HUES48 (cell line): ENCODE measurements around the gene GNAL.

Source experiments
- H3K27ac ChIP-seq: one replicate; pipeline ENCODE4 v1.7.0; 2013; ENCODE audit warnings: low read depth, low read length, inconsistent platforms
- H3K27me3 ChIP-seq: 2 replicates; pipeline ENCODE4 v1.6.1; 2013; ENCODE audit warnings: mild to moderate bottlenecking, low read length; ENCODE audit not compliant: control insufficient read depth, insufficient read depth
- H3K36me3 ChIP-seq: 2 replicates; pipeline ENCODE4 v1.6.1; 2013; ENCODE audit warnings: low read length; ENCODE audit not compliant: control insufficient read depth, insufficient read depth
- H3K4me1 ChIP-seq: 2 replicates; pipeline ENCODE4 v1.6.1; 2013; ENCODE audit warnings: mild to moderate bottlenecking, low read length; ENCODE audit not compliant: control insufficient read depth, insufficient read depth
- H3K4me3 ChIP-seq: 2 replicates; pipeline ENCODE4 v1.5.1; 2013; ENCODE audit warnings: mild to moderate bottlenecking, low read depth, low read length
- H3K9ac ChIP-seq: 2 replicates; pipeline ENCODE4 v1.6.1; 2013; ENCODE audit warnings: mild to moderate bottlenecking, low read depth, low read length, moderate library complexity
- H3K9me3 ChIP-seq: 2 replicates; pipeline ENCODE4 v1.6.1; 2013; ENCODE audit warnings: low read length; ENCODE audit not compliant: control insufficient read depth, insufficient read depth

Gene GNAL

GRCh38 chr18:11823545-11823944 is 134.5 kb downstream of the GNAL start:
- peak overlapping the region; percentile 81 for H3K27ac ChIP-seq

GRCh38 chr18:11826836-11827235 is 137.8 kb downstream of the GNAL start:
- no peak overlapping the region for H3K9ac ChIP-seq
- no peaks in the 10 kb centered on the region for H3K9me3 ChIP-seq
- no peaks in the 10 kb centered on the region for H3K36me3 ChIP-seq
- H3K4me1 ChIP-seq: peaks cover 21% of the 10 kb centered on the region
- no peaks in the 10 kb centered on the region for H3K27me3 ChIP-seq
- no peak overlapping the region for H3K4me3 ChIP-seq
- no peak overlapping the region for H3K27ac ChIP-seq

More at GRCh38 chr18:11823545-11823944, 134.5 kb downstream of the GNAL start:
- no peaks in the 10 kb centered on the region for H3K9me3 ChIP-seq
- H3K9ac ChIP-seq: no peak overlapping the region
- H3K27me3 ChIP-seq: no peaks in the 10 kb centered on the region
- no peak overlapping the region for H3K4me3 ChIP-seq
- no peaks in the 10 kb centered on the region for H3K36me3 ChIP-seq
- peaks cover 20% of the 10 kb centered on the region for H3K4me1 ChIP-seq

- no peaks in the 10 kb centered on the region for H3K9me3 ChIP-seq
- peaks cover 14% of the 10 kb centered on the region for H3K4me1 ChIP-seq
- H3K4me3 ChIP-seq: no peak overlapping the region
- no peaks in the 10 kb centered on the region for H3K36me3 ChIP-seq
- H3K27ac ChIP-seq: peak overlapping the region; percentile 80
- no peaks in the 10 kb centered on the region for H3K27me3 ChIP-seq
- H3K9ac ChIP-seq: peak overlapping the region; percentile 22; the same call in 1 of the 2 replicates
These were observed 139.8 kb downstream of the GNAL start for GRCh38 chr18:11828786-11829432.

GRCh38 chr18:11830585-11830984 is 141.5 kb downstream of the GNAL start:
- H3K9ac ChIP-seq: no peak overlapping the region
- no peak overlapping the region for H3K27ac ChIP-seq
- H3K36me3 ChIP-seq: no peaks in the 10 kb centered on the region
- peaks cover 14% of the 10 kb centered on the region for H3K4me1 ChIP-seq
- H3K9me3 ChIP-seq: no peaks in the 10 kb centered on the region
- no peaks in the 10 kb centered on the region for H3K27me3 ChIP-seq
- H3K4me3 ChIP-seq: no peak overlapping the region

- Histone ChIP-seq H3K27ac (no peak overlapping the region), H3K36me3 (no peaks in the 10 kb centered on the region), H3K27me3 (no peaks in the 10 kb centered on the region), H3K9me3 (no peaks in the 10 kb centered on the region), H3K9ac (no peak overlapping the region), H3K4me3 (no peak overlapping the region), H3K4me1 (peaks cover 14% of the 10 kb centered on the region)
These were observed 142.9 kb downstream of the GNAL start for GRCh38 chr18:11831921-11832320.

- Histone ChIP-seq H3K36me3 (no peaks in the 10 kb centered on the region), H3K9me3 (no peaks in the 10 kb centered on the region), H3K4me3 (no peak overlapping the region), H3K9ac (no peak overlapping the region), H3K4me1 (peaks cover 3% of the 10 kb centered on the region; the same call in 1 of the 2 replicates), H3K27me3 (no peaks in the 10 kb centered on the region), H3K27ac (no peak overlapping the region)
These were observed 145.7 kb downstream of the GNAL start for GRCh38 chr18:11834772-11835171.

- Histone ChIP-seq H3K27me3 (no peaks in the 10 kb centered on the region), H3K4me1 (no peaks in the 10 kb centered on the region), H3K4me3 (no peak overlapping the region), H3K27ac (no peak overlapping the region), H3K9ac (no peak overlapping the region), H3K36me3 (no peaks in the 10 kb centered on the region), H3K9me3 (no peaks in the 10 kb centered on the region)
These were observed 150.5 kb downstream of the GNAL start for GRCh38 chr18:11839556-11839955.

GRCh38 chr18:11840493-11840892 is 151.4 kb downstream of the GNAL start:
- Histone ChIP-seq H3K4me3 (no peak overlapping the region), H3K27me3 (no peaks in the 10 kb centered on the region), H3K27ac (peak overlapping the region; percentile 46), H3K9ac (no peak overlapping the region), H3K36me3 (no peaks in the 10 kb centered on the region), H3K9me3 (no peaks in the 10 kb centered on the region), H3K4me1 (no peaks in the 10 kb centered on the region)

GRCh38 chr18:11842562-11842961 is 153.5 kb downstream of the GNAL start:
- H3K9ac ChIP-seq: no peak overlapping the region

GRCh38 chr18:11844436-11844835 is 155.4 kb downstream of the GNAL start:
- no peaks in the 10 kb centered on the region for H3K9me3 ChIP-seq
- H3K4me3 ChIP-seq: no peak overlapping the region
- H3K4me1 ChIP-seq: no peaks in the 10 kb centered on the region
- no peaks in the 10 kb centered on the region for H3K27me3 ChIP-seq
- H3K27ac ChIP-seq: no peak overlapping the region
- no peaks in the 10 kb centered on the region for H3K36me3 ChIP-seq
- H3K9ac ChIP-seq: no peak overlapping the region

More at GRCh38 chr18:11842562-11842961, 153.5 kb downstream of the GNAL start:
- no peaks in the 10 kb centered on the region for H3K9me3 ChIP-seq
- H3K36me3 ChIP-seq: no peaks in the 10 kb centered on the region
- H3K4me1 ChIP-seq: no peaks in the 10 kb centered on the region
- no peak overlapping the region for H3K27ac ChIP-seq
- H3K27me3 ChIP-seq: no peaks in the 10 kb centered on the region
- no peak overlapping the region for H3K4me3 ChIP-seq

GRCh38 chr18:11845654-11846053 is 156.6 kb downstream of the GNAL start:
- H3K27me3 ChIP-seq: no peaks in the 10 kb centered on the region
- no peak overlapping the region for H3K9ac ChIP-seq
- H3K36me3 ChIP-seq: no peaks in the 10 kb centered on the region
- H3K9me3 ChIP-seq: no peaks in the 10 kb centered on the region
- H3K4me1 ChIP-seq: peaks cover 6% of the 10 kb centered on the region; the same call in 1 of the 2 replicates
- H3K4me3 ChIP-seq: no peak overlapping the region
- no peak overlapping the region for H3K27ac ChIP-seq
